ENCODE measurements around the gene CACNG5. TPM values are rescaled to one million over a fixed set of nuclear protein-coding genes. Genes with fewer than 3 reads are reported as not detected.

Gene CACNG5
- total and polyA plus RNA-seq, 4 donors = not detected

DNA sequence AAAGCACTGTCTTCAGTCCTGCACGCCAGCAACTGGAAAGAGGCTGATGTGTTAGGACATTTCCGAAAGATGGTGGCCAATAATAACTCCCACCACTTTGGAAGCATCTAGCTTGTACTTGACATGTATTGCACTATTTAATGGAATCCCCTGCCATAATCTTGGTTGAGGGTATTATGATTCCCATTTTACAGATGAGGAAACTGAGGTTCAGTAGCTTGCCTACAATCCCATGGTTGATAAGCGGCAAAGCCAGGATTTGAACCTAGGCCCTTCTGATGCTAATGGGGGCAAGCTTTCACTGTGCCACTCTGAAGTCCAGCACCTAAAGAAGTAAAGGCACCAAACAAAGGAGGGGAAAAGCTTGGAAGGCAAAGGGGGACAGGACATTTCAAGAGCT lies 8.0 kb downstream of the CACNG5 start:
- TF ChIP-seq JUND (IDR thresholded peaks at IDR 0.05) (no peak), GABPA (IDR thresholded peaks at IDR 0.05 in 1 of 2, conservative IDR thresholded peaks at IDR 0.05 in 1 of 2) (no peak), HNF4A (conservative IDR thresholded peaks at IDR 0.05) (no peak), FOXA1 (IDR thresholded peaks at IDR 0.05) (no peak), TAF1 (conservative IDR thresholded peaks at IDR 0.05) (no peak), EGR1 (IDR thresholded peaks at IDR 0.05; ENCODE audit: low read depth in 2 of 2) (no peak), SP1 (IDR thresholded peaks at IDR 0.05) (no peak), HNF4G (IDR thresholded peaks at IDR 0.05) (no peak), RAD21 (IDR thresholded peaks at IDR 0.05) (no peak)
- TF ChIP-seq, protein P1, sequence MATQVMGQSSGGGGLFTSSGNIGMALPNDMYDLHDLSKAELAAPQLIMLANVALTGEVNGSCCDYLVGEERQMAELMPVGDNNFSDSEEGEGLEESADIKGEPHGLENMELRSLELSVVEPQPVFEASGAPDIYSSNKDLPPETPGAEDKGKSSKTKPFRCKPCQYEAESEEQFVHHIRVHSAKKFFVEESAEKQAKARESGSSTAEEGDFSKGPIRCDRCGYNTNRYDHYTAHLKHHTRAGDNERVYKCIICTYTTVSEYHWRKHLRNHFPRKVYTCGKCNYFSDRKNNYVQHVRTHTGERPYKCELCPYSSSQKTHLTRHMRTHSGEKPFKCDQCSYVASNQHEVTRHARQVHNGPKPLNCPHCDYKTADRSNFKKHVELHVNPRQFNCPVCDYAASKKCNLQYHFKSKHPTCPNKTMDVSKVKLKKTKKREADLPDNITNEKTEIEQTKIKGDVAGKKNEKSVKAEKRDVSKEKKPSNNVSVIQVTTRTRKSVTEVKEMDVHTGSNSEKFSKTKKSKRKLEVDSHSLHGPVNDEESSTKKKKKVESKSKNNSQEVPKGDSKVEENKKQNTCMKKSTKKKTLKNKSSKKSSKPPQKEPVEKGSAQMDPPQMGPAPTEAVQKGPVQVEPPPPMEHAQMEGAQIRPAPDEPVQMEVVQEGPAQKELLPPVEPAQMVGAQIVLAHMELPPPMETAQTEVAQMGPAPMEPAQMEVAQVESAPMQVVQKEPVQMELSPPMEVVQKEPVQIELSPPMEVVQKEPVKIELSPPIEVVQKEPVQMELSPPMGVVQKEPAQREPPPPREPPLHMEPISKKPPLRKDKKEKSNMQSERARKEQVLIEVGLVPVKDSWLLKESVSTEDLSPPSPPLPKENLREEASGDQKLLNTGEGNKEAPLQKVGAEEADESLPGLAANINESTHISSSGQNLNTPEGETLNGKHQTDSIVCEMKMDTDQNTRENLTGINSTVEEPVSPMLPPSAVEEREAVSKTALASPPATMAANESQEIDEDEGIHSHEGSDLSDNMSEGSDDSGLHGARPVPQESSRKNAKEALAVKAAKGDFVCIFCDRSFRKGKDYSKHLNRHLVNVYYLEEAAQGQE (IDR thresholded peaks at IDR 0.05) = no peak
- TF ChIP-seq, protein P2, sequence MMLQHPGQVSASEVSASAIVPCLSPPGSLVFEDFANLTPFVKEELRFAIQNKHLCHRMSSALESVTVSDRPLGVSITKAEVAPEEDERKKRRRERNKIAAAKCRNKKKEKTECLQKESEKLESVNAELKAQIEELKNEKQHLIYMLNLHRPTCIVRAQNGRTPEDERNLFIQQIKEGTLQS (IDR thresholded peaks at IDR 0.05) = no peak

DNA sequence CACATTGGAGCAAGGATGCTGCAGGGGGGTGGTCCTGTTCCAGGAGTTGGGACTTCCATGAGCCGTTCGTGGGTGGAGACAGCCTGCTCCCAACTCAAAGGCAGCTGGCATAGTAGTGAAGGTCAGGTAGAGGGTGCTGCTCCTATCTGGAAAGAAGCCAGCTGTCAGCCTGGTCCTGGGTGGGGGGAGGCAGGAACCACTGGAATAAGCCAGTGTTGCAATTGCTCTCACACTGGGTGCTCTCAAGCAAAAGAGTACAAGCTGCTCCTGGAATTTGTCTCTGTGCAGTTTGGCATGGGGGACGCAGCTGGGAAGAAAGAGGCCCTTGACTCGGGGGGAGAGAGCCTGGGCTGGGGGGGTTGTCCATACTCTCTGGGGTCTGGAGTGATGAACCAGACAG lies 8.7 kb downstream of the CACNG5 start:
- H3K9me3 ChIP-seq (ENCODE audit: control insufficient read depth in 4 of 4, low read length in 3 of 4) = peaks cover 0 to 2% (median 0%) of the 10 kb centered on the region in 4 donors
- no peak overlapping the region for H3K4me3 ChIP-seq (ENCODE audit: low read depth in 1 of 3, low read length in 3 of 3)
- H3K36me3 ChIP-seq (ENCODE audit: control insufficient read depth in 4 of 4, insufficient read depth in 3 of 4, low read depth in 1 of 4, low read length in 3 of 4) = no peaks in the 10 kb centered on the region
- peaks cover 0 to 3% (median 0%) of the 10 kb centered on the region in 4 donors for H3K27me3 ChIP-seq (ENCODE audit: control insufficient read depth in 4 of 4, insufficient read depth in 4 of 4, low read length in 3 of 4)
- TF ChIP-seq, protein P3, sequence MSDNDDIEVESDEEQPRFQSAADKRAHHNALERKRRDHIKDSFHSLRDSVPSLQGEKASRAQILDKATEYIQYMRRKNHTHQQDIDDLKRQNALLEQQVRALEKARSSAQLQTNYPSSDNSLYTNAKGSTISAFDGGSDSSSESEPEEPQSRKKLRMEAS (IDR thresholded peaks at IDR 0.05) = no peak
- TF ChIP-seq RXRA (IDR thresholded peaks at IDR 0.05) = no peak
- no peak for TF ChIP-seq HNF4G (IDR thresholded peaks at IDR 0.05)
- TF ChIP-seq, protein P1 (IDR thresholded peaks at IDR 0.05) = no peak
- TF ChIP-seq RAD21 (IDR thresholded peaks at IDR 0.05) = no peak
- no peak for TF ChIP-seq JUND (IDR thresholded peaks at IDR 0.05)
- no peak for TF ChIP-seq EGR1 (IDR thresholded peaks at IDR 0.05; ENCODE audit: low read depth in 2 of 2)
- no peak for TF ChIP-seq YY1 (IDR thresholded peaks at IDR 0.05)
- TF ChIP-seq NR2F2 (IDR thresholded peaks at IDR 0.05) = no peak
- TF ChIP-seq GABPA (IDR thresholded peaks at IDR 0.05 in 1 of 2, conservative IDR thresholded peaks at IDR 0.05 in 1 of 2) = no peak
- TF ChIP-seq FOXA2 (IDR thresholded peaks at IDR 0.05) = no peak
- TF ChIP-seq TAF1 (conservative IDR thresholded peaks at IDR 0.05) = no peak
- TF ChIP-seq, protein P4, sequence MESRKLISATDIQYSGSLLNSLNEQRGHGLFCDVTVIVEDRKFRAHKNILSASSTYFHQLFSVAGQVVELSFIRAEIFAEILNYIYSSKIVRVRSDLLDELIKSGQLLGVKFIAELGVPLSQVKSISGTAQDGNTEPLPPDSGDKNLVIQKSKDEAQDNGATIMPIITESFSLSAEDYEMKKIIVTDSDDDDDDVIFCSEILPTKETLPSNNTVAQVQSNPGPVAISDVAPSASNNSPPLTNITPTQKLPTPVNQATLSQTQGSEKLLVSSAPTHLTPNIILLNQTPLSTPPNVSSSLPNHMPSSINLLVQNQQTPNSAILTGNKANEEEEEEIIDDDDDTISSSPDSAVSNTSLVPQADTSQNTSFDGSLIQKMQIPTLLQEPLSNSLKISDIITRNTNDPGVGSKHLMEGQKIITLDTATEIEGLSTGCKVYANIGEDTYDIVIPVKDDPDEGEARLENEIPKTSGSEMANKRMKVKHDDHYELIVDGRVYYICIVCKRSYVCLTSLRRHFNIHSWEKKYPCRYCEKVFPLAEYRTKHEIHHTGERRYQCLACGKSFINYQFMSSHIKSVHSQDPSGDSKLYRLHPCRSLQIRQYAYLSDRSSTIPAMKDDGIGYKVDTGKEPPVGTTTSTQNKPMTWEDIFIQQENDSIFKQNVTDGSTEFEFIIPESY (IDR thresholded peaks at IDR 0.05) = no peak
- TF ChIP-seq, protein P2 (IDR thresholded peaks at IDR 0.05) = no peak
- no peak for TF ChIP-seq FOXA1 (IDR thresholded peaks at IDR 0.05)
- 68% methylated on average over 4 of the region's 4 CpGs for WGBS
- H3K27ac ChIP-seq (ENCODE audit: low read depth in 1 of 2, low read length in 2 of 2) = no peak overlapping the region
- H3K4me1 ChIP-seq (ENCODE audit: control insufficient read depth in 4 of 4, insufficient read depth in 4 of 4, low read length in 3 of 4) = no peaks in the 10 kb centered on the region
- no peak overlapping the region for H3K9ac ChIP-seq (ENCODE audit: low read depth in 1 of 2, low read length in 2 of 2)
- no peak for DNase-seq (ENCODE audit: low spot score)

More for the DNA sequence above, 8.0 kb downstream of the CACNG5 start:
- no peak for DNase-seq (ENCODE audit: low spot score)
- no peaks in the 10 kb centered on the region for H3K36me3 ChIP-seq (ENCODE audit: control insufficient read depth in 4 of 4, insufficient read depth in 3 of 4, low read depth in 1 of 4, low read length in 3 of 4)
- no peaks in the 10 kb centered on the region for H3K27me3 ChIP-seq (ENCODE audit: control insufficient read depth in 4 of 4, insufficient read depth in 4 of 4, low read length in 3 of 4)
- H3K9me3 ChIP-seq (ENCODE audit: control insufficient read depth in 4 of 4, low read length in 3 of 4) = peaks cover 0 to 2% (median 0%) of the 10 kb centered on the region in 4 donors
- no peak overlapping the region for H3K27ac ChIP-seq (ENCODE audit: low read depth in 1 of 2, low read length in 2 of 2)
- no peak overlapping the region for H3K4me3 ChIP-seq (ENCODE audit: low read depth in 1 of 3, low read length in 3 of 3)
- WGBS = 93% methylated on average over 3 of the region's 3 CpGs
- H3K9ac ChIP-seq (ENCODE audit: low read depth in 1 of 2, low read length in 2 of 2) = no peak overlapping the region
- H3K4me1 ChIP-seq (ENCODE audit: control insufficient read depth in 4 of 4, insufficient read depth in 4 of 4, low read length in 3 of 4) = no peaks in the 10 kb centered on the region
